Stimulated activated CD8-positive, alpha-beta memory T cell treated with anti-CD3 and anti-CD28 coated beads, Interleukin-7, amount 100 ng/mL, for 1 hour (primary cell): ENCODE results near the gene KREMEN1.

ENCODE experiments used
- DNase-seq, 2 donors: peaks; one replicate each; pipeline ENCODE4 v3.0.0-alpha.2; 2020; ENCODE audit warnings: low read depth in 2 of 2

KREMEN1 gene

DNA sequence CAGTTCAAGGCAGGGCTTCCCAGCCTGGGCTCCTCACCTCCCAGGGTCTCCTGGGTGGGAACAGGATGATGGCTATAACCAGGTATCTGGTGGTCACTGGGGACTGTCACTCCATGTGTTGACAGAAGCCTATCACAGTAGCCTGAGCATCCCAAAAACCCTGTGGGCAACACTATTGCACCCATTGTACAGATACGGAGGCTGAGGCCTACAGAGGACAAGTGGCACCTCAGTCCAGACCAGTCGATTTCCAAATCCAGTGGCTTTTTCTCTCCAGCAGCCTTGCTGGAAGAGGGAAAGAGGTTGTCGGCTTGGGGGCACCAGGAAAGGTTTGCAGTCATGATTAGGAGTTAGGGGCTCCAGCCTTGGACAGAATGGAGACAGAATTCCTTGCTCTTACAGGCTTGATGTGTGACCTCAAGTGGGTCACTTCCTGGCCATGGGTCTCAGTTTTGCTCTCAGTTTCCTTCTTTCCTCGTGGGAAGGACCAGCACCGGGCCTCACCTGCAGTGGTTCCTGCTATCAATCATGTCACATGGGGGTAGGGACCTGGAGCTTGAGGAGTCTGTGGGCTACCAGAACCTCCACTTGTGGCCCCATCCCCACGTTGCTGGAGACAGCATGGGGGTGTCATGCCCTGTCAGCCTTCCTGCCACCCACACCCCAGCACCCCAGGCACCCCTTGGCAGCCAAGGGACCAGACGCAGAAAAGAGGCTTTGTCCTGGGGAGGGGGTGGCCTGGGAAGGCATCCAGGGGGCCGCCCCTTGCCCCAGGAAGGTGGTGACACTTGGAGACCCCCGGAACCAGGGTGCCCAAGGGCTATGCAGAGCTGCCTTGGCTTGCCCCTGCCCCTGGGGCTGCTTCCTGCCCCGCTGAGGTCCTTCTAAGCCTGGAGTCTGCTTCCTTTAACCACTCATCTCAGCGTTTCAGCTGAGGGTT is 135.0 kb downstream of the KREMEN1 start:
- no peak for DNase-seq

DNA sequence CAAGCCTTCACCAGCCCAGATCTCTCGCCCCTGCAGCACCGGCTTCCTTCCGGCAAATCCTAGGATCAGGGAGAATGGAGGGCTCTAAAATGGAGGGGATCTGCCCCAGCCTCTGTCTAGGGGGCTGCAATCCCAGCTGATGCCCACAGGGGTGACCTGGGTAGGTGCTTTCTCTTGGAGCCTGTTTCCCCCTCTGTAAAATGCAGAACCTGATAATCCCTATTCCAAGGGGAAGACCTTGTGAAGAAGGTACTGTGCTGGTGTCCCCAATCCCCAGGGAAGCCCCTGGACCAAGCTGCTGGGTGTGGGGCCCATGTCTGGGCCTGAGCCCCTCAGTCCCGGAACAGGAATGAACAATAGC is 135.6 kb downstream of the KREMEN1 start:
- DNase-seq = no peak

DNA sequence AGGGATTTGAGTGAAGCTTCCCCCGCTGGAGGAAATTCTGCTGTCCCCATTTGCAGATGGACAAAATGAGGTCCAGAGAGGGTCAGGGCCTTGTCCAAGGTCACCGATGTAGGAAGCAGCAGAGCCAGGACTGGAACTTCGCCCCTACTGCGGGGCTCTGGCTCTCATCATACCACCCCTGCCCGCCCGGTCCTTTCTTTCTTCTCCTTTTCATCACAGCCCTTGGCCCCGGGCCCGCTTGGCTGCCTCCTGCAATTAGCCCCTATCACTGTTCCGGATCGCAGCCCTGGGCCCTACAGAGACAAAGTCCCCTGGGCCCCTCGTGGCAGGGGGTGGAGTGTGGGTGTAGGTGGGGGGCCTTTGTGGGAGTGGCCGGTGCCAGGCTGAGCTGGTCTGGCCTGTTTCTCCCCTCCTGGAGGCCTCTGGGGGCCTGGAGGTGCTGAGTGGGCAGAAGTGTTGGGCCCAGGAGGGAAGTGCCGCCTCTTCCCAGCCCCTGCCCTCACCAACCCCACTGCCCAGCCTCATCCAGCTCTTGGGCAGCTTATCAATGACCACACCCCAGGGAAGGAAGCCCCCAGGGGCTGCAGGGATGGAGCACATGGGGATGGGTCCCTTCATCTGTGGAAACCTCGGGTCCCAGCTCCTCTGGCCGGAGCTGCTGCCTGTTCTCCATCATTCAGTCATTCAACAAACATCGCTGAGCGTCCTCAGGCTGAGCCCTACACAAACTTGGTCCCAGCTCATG is 136.2 kb downstream of the KREMEN1 start:
- no peak for DNase-seq

- DNase-seq = no peak
Observed at GRCh38 chr22:29209624-29209929, 136.7 kb downstream of the KREMEN1 start.

DNA sequence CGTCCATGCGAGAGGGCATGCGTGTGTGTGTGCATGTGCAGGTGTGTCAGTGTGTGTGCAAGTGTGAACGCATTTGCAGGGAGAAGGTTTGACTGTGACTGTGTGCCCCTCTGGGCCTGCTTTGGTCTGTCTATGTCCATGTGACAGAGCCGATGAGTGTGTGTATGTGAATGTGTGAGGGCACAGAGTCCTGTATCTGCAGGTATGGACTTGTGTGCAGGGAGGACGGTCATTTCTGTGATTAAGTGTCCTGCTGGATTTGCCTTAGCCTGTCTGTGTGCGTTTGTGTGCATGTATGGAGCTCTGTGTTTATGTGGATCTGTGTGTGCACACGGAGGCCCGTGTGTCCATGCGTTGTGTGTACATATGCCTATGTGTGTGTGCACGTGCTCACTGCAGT is 138.2 kb downstream of the KREMEN1 start:
- no peak for DNase-seq

DNA sequence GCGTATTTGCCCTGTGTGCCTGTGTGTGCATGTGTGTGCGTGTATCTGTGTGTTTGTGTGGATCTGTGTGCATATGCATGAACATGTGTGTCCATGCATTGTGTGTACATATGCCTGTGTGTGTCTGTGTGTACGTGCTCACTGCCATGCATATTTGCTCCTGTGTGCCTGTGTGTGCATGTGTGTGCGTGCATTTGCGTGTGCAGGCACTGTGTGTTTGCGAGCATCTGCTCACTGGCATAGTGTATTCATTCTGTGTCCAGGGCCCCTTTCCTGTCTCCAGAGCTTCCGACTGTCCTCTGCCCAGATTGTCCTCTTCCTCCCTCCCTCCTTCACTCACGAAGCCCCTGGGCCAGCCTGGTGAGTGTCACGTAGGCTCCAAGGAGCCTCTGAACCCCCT is 138.6 kb downstream of the KREMEN1 start:
- DNase-seq = no peak

DNA sequence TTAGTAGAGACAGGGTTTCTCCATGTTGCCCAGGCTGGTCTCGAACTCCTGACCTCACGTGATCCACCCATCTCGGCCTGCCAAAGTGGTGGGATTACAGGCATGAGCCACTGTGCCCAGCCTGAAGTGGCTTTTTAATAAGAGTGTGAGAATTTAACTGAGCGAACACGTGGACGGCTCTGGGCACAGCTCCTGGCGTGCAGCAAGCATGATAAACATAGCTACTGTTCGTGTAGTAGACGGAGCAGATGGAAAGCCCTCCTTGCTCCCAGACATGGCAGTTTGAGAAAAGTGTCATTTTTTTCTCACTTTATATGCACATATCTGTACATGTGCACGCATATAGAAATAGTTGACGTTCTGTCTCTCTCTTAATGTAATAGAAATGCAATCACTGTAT is 139.9 kb downstream of the KREMEN1 start:
- no peak for DNase-seq

GRCh38 chr22:29213493-29213892 is 140.7 kb downstream of the KREMEN1 start:
- DNase-seq = no peak

GRCh38 chr22:29214232-29214631 is 141.4 kb downstream of the KREMEN1 start:
- DNase-seq = no peak

- DNase-seq = no peak
Observed at GRCh38 chr22:29215012-29215860, 142.4 kb downstream of the KREMEN1 start.

GRCh38 chr22:29216011-29216872 is 143.4 kb downstream of the KREMEN1 start:
- DNase-seq = no peak

GRCh38 chr22:29216873-29217666 is 144.2 kb downstream of the KREMEN1 start:
- DNase-seq = no peak
